Ishikawa (cell line): ENCODE results near the gene SLC29A2.

Experiments
- EGR1 ChIP-seq: IDR thresholded peaks from 2 replicates; pipeline ENCODE4 v1.6.1; 2012
- EP300 ChIP-seq: IDR thresholded peaks from 2 replicates; pipeline ENCODE4 v1.6.1; 2012; ENCODE audit warnings: borderline replicate concordance
- FOXM1 ChIP-seq: IDR thresholded peaks from 2 replicates; pipeline ENCODE4 v1.6.1; 2012; ENCODE audit warnings: low read depth, borderline replicate concordance
- MAX ChIP-seq: IDR thresholded peaks from 2 replicates; pipeline ENCODE4 v1.6.1; 2012
- TAF1 ChIP-seq: IDR thresholded peaks from 2 replicates; pipeline ENCODE4 v1.6.1; 2012; ENCODE audit warnings: low read depth, mild to moderate bottlenecking
- TCF12 ChIP-seq: IDR thresholded peaks from 2 replicates; pipeline ENCODE4 v1.6.1; 2012; ENCODE audit warnings: low read depth

GRCh38 chr11:66316849-66317251, 54.7 kb downstream of the SLC29A2 start, which contains the start of gene CD248:
- no peak for TF ChIP-seq EGR1
- TF ChIP-seq TAF1 = no peak
- no peak for TF ChIP-seq EP300
- TF ChIP-seq TCF12 = no peak
- TF ChIP-seq MAX = no peak
- TF ChIP-seq FOXM1 = no peak
